GM18526 (cell line): ENCODE measurements around the gene SEPTIN8.
A peak's percentile ranks its signal among the peaks of the same experiment; 100 is the strongest.

Experiments used
- POLR2A ChIP-seq: IDR thresholded peaks from 3 replicates; pipeline ENCODE4 v1.6.1; 2011; ENCODE audit not compliant: insufficient read length; ENCODE audit errors: extremely low read depth

SEPTIN8 gene, protein sequence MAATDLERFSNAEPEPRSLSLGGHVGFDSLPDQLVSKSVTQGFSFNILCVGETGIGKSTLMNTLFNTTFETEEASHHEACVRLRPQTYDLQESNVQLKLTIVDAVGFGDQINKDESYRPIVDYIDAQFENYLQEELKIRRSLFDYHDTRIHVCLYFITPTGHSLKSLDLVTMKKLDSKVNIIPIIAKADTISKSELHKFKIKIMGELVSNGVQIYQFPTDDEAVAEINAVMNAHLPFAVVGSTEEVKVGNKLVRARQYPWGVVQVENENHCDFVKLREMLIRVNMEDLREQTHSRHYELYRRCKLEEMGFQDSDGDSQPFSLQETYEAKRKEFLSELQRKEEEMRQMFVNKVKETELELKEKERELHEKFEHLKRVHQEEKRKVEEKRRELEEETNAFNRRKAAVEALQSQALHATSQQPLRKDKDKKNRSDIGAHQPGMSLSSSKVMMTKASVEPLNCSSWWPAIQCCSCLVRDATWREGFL

DNA sequence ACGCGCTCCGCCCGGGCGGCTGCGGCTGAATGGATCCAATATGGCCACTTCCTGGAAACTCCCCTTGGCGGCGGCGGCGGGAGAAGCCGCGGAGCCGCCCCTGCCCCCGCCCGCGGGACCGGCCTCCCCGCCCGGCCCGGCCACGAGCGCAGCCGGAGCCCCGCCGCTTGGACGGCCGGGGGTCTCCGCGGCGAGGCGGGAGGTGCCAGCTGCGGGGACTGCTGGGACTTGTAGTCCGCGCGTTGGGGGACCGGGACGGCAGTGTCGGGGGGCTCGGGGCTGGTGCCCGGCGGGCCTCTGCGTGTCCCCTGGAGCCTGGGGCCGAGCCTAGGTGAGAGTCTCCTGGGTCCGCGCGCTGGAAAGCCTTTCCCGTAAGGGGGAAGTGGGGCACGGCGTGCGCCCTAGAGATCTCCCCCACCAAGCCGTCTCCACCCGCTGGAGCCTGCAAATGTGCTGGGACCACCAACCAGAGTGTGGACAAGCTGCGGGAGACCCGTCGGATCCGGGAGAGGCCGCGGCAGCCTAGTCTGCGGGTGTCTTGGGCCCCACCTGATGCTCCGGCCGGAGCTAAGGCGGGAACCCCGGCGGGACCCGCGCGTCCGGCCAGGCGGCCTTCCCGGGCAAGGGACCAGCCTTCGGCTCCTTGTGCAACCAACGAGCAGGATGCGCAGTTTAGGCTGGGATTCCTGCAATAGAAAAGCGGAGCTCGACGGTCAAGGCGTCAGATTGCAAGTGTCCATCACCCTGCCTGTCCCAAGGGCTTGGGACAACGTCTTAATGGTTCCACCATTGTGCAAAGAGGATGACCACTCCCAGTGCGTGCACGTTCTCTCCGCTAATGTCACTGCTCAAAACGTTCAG lies at the start of gene SEPTIN8:
Gene SEPTIN8, minus strand, starts transcription at position 31 of the 861 bp plus-strand sequence. CDS start 102 bp downstream, outside the sequence.
- peak; percentile 49 for TF ChIP-seq POLR2A

DNA sequence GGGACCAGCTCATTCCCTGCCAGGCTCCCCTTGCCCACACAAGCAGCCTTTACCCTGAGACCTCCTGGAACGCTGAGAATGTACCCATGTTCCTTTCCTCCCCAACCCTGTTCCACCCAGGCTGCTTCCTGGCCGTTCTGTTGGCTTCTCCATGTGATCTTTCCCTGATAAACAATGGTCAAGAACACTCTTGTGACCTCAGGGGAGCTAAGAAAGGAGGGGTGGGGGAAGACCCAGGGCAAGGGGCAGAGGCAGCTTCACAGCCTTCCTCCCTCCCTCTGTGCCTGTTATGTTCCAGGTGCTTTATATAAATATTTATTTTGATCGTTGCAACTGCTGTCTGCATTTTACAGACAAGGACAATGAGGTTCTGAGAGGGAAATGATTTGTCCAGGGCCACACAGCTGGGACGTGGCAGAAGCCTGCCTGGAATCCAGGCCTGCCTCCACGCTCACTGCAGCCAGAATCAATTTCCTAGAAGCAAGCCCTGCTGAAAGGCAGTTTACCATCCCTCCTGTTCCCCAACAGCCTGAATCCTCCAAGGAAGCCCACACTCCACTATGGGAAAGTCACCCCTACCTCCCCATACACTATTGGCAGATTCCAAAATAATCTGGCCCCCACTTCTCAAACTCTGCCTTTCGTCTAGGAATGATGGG lies 49.5 kb upstream of the SEPTIN8 start:
- TF ChIP-seq POLR2A: no peak

DNA sequence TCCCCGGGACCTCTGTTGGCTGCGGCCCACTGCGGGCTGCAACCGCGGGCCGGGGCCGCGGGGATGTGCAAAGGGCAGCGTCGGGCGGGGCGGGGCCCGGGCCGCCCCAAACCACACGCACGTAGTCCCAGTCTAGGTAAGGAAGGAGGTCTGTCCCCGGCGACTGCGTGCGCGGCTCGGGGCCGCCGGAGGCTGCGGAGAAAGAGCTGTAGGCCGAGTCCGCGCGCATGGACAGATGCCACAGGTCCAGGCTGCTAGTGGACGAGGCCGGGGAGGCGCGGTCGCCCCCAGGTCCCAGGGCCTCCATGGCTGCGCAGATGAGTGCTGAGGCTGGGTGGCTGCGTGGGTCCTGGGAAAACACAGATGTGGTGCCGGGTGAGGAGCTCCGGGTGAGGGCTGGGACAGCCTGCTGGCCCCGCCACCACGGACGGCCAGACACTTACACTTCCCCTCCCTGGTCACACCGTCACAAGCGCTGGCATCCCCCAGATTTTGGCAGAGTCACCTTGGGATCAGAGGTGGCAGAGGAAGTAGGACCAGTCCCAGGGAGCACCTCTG lies 48.9 kb upstream of the SEPTIN8 start:
- no peak for TF ChIP-seq POLR2A

DNA sequence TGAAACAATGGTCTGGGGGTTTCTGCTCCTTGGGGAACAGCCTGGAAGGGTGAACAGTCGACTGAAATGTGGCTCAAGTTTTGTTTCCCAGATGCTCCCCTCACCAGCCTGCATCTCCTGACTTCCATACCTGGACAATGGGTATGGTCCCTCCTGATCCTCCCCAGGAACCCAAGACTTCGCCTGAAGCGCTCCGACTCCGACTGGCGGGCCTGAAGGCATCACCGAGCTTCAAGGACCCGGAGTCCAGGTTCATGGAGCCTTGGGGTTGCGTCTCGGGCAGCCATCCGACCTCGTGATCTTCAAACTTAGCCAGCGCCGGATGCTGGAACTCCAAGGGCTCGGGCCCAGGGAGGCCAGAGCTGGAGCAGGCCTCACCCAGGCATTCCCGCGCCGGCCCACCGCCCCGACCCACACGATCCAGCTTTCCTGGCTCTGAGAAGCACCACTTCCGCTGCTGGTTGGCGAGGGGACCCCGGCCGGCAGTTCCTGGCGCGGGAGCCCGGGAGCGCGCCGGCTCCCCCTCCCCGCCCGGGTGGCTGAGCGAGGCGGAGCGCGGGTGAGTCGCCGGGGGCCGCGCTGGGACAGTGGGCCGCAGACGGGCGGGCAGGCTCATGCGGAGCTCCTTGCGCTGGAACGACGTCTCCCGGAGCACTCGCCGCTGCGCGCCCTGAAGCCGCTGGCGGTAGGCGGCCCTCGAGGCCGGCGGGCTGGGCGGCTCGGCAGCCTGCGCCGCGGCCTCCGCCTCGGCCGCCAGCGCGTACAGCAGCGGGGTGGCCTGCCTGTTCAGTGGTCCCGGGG lies 48.2 kb upstream of the SEPTIN8 start:
- TF ChIP-seq POLR2A: no peak

DNA sequence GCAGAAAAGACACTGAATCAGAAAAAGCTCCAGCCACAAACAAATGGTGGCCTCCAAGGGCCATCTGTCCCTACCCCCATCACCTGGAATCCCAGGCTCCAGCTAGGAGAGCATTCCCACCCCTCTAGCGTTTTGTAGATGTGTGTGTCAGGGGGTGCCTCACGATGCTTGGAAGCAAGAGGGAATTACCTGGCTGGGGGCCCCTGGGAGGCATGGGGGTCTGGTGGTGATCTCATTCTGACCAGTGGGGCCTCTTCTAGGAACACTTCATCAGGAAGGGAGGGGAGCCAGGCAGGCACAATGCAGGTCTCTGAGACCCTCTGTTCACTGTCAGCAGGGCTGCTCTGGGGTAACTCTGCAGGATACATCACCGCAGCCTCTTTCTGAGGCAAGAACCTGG lies 47.4 kb upstream of the SEPTIN8 start:
- no peak for TF ChIP-seq POLR2A

DNA sequence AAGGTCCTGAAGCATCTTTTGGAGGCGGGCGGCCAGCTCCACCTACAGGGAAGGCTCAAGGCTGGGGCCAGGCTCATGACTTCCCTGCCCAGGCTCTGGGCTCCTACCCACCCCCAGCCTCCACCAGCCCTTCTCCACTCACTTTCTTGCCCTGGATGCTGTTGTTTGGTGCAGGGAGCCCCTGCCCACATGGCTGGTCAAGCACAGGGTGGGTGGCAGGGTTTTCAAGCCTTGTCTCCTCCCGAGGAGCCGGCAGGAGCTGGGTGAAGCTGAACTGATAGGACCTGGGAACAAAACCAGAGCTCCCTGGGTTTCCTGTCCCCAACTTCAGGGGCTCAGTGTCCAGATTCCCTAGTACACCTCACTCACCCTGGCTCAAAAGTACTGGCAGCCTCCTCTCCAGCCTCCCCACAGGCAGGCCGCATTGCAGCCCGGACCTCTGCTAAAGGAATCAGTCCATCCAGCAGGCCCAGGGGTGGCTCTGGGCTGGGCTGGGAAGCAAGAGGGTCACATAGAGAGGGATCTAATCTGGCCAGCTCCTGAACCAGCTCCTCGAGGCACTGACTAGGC lies 46.5 kb upstream of the SEPTIN8 start:
- TF ChIP-seq POLR2A: no peak

DNA sequence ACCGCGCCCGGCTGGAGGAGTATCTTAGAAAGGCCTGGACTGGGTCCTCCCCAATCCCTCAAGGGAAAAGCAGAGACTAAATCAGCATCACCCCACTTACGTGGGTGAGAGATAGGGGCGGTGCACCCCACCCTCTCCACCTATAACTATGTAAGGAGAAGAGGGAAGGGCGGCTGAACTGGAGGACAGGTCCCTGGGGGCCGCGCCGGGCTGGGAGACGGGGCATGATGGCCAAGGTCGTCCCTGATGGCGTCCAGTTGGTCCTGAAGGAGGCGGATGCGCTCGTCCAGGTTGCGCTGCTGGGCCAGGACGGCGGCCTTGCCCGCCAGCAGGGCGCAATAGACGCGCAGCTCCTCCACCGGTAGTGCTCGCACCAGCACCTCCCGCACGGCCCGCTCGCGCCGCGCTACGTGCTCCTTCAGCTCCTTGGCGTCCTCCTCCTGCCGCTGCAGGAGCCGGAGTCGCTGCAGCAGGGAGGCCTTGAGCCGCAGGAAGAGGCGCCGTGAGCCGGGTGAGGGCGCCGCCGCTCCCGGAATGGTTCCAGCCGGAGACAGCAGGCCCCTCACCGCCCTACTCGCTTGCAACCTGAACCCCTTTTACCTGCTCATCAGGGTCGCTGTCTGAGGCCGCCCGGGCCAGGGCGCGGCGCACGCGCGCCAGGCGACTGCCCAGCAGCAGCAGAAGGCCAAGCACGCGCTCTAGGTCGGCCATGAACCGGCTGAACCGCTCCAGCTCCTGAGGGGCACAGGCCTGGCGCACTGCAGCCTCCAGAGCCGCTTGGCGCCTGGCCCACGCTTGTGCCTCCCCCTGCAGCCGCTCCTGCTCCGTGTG lies 45.8 kb upstream of the SEPTIN8 start:
- TF ChIP-seq POLR2A: no peak

DNA sequence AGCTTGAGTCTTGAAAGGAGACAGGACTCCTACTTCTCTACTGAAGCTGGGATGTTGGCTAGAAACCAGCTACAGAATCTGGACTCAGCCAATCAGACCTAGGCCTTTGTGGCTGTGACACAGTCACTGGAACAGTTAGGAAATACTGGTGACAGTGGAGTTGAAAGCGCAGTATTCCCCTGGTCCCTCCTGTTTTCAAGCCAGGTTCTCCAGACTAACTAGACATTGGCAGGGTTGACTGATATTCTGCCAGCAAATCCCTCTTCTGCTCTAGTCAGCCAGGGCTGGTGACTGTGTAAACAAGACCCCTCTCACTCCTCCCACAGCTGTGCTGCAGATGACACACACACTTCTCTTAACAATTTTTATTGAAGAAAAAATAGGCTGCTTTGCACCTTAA lies 44.8 kb upstream of the SEPTIN8 start:
- TF ChIP-seq POLR2A: no peak

DNA sequence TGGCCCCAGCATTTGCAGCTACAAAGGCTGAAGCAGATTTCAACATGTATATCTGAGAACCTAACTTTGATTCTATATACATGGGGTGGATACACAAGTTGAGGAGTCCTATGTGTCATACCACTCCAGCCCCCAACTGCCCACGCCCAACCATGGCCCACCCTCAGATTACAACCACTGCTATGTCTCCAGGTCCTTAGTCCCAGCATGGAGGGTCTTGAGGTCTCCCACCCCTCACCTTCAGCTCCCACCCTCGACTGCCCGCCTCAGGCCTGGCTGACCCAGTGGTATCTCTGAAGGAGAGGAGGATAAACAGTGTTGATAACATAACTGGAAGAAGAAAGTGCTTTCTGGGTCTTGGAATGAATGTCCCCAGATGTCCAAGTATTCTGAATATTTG lies 44.3 kb upstream of the SEPTIN8 start:
- TF ChIP-seq POLR2A: no peak

DNA sequence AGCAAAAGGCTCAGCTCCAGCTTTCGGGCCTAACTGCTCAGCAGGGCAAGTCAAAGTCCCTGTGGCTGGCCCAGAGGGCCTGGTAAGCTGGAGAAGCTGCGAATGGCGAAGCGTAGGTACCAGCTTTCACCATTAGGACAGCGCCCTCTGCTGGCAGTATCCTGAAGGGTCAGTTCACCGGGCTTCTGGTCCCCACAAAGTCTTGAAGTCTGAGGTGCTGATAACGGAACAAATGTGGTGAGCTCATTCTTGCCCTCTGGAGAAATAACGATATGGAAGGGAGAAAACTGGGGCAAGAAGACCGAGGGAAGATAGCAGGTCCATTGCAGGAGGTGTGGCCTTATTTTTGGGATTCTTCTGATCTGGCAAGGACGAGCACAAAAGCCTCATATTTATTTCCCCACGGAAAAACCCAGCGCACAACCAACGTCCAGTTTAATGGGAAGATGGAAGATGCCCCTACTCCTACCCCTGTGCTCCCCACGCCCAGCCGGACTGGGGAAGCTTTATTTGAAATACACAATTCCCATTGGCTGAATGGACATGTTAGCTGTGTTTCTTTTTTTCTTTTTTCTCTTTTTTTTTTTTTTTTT lies 43.2 kb upstream of the SEPTIN8 start:
- no peak for TF ChIP-seq POLR2A

DNA sequence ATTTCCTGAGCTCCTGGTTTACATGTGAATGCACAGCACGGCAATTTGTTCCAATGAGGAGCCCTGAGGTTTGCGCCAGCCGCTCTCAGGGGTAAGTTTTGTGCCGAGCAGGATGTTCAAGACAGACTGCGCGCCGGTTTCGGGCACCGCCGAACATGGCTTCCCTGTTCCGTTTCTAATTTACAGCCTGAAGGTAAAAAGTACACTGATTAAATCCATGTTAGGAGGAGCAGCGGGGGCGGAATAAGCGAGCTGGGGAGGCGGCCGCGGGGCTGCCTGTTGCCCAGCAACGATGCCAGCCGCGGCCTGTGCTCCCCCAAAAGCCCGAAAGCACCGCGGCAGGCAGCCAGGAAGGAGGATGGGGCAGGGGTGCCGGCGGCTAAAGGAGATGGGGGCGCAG lies 42.4 kb upstream of the SEPTIN8 start:
- no peak for TF ChIP-seq POLR2A

DNA sequence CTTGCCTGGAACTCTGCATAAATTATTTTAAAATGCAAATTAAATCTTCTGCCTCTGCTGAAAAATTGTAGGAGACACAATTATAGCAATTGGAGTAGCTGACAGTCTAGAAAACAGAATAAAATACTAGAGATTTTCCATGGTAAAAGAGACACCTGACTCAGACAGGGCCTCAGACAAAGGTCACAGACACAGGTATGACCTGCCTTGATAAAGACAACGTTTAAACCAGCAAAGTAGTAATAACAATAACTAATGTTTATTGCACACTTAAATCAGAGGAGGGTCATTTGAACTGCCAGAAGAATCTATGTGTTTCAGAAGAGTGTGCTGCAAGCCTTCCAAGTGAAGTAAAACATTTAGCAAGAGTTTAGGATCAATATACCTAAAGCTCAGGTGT lies 40.0 kb upstream of the SEPTIN8 start:
- no peak for TF ChIP-seq POLR2A

DNA sequence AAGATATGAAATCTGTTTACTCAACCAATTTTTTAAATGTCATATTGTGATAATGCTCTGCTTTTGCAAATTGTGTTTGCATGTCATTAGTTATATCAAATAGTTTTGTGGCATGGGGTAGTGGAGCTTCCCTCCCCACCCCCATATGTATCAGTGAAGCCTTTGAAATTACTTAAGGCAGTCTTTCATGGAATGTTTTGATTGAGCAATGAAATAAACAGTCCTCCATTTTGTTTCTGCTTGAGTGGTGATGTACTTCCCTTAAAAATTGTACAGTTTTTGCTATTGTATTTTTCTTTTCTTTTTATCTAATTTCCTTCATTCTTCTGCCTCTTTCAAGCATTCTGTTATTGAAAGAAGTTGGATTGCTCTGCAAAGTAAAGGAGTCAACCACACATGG lies 39.5 kb upstream of the SEPTIN8 start:
- TF ChIP-seq POLR2A: no peak

DNA sequence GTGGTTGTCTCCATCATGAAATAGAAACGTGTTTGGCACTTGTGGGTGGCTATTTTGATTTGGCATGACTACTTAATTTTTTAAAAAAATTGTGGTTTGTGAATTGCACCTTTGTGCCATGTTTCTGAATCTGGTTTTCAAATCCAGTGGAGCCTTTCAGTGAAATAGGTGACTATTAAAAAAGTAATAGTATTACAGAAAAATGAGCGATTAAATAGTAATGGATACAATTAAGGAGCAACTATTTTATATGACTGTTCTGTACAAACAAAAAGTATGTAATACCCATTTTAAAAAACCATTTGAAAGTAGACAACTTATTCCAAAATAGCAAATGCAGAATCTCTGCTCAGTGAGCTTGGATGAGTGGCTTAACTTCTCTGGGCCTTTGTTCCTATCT lies 39.0 kb upstream of the SEPTIN8 start:
- TF ChIP-seq POLR2A: no peak
